Immature natural killer cell (primary cell): ENCODE data around the gene CRAT. TPM values are rescaled to one million over a fixed set of nuclear protein-coding genes. Genes with fewer than 3 reads are reported as not detected.

Experiments used
- DNase-seq, 3 donors: peaks; one replicate each; pipeline ENCODE4 v3.0.0; 2022; ENCODE audit warnings: mixed read lengths in 1 of 3
- H3K27ac Mint-ChIP-seq, 6 donors: one replicate each; pipeline ENCODE4 v1.8.0; 2020; ENCODE audit warnings: mixed read lengths in 6 of 6, mild to moderate bottlenecking in 5 of 6, inconsistent platforms in 4 of 6, moderate library complexity in 3 of 6
- H3K27me3 Mint-ChIP-seq, 3 donors: one replicate each; pipeline ENCODE4 v1.8.0; 2020 to 2021; ENCODE audit warnings: low read depth in 3 of 3, mild to moderate bottlenecking in 3 of 3, mixed read lengths in 3 of 3, moderate library complexity in 3 of 3, inconsistent platforms in 1 of 3
- H3K36me3 Mint-ChIP-seq, 3 donors: one replicate each; pipeline ENCODE4 v1.8.0; 2020; ENCODE audit warnings: mixed read lengths in 3 of 3, inconsistent platforms in 2 of 3, mild to moderate bottlenecking in 2 of 3
- H3K4me1 Mint-ChIP-seq, 2 donors: one replicate each; pipeline ENCODE4 v1.8.0; 2020; ENCODE audit warnings: inconsistent platforms in 2 of 2, mild to moderate bottlenecking in 2 of 2, mixed read lengths in 2 of 2, moderate library complexity in 1 of 2
- H3K4me3 Mint-ChIP-seq, 5 donors: one replicate each; pipeline ENCODE4 v1.8.0; 2020; ENCODE audit warnings: mild to moderate bottlenecking in 5 of 5, mixed read lengths in 5 of 5, inconsistent platforms in 3 of 5, moderate library complexity in 3 of 5
- H3K9me3 Mint-ChIP-seq, 6 donors: one replicate each; pipeline ENCODE4 v1.8.0; 2020; ENCODE audit warnings: mild to moderate bottlenecking in 6 of 6, mixed read lengths in 6 of 6, inconsistent platforms in 4 of 6, moderate library complexity in 3 of 6
- polyA plus RNA-seq, 3 donors: library from polyadenylated mRNA; unstranded; fragments of 300-500 nt; fragmentation: Illumina TruSeq; gene quantifications; one replicate each; pipeline ENCODE4 v1.2.3, GENCODE V29; 2021

Gene CRAT
- polyA plus RNA-seq, 3 donors from 2014 or later: 9.8 to 22.4 (median 16.7) TPM

GRCh38 chr9:129068110-129068509 lies 42.5 kb downstream of the CRAT start:
- Mint-ChIP-seq H3K27me3 (peaks cover 0 to 5% (median 0%) of the 10 kb centered on the region in 3 donors), H3K4me3 (peak overlapping the region in 1 of 5 donors; percentile 77), H3K9me3 (no peaks in the 10 kb centered on the region), H3K27ac (peak overlapping the region in 4 of 6 donors; percentile 71 to 88 (median 83)), H3K36me3 (peaks cover 5 to 12% (median 9%) of the 10 kb centered on the region in 3 donors), H3K4me1 (peaks cover 22 to 25% of the 10 kb centered on the region in 2 donors)
- no peak for DNase-seq

GRCh38 chr9:129064499-129064908 lies 46.1 kb downstream of the CRAT start:
- H3K9me3 Mint-ChIP-seq: no peaks in the 10 kb centered on the region
- H3K4me3 Mint-ChIP-seq: no peak overlapping the region
- H3K27ac Mint-ChIP-seq: no peak overlapping the region
- peaks cover 5 to 17% (median 13%) of the 10 kb centered on the region in 3 donors for H3K36me3 Mint-ChIP-seq
- DNase-seq: no peak
- peaks cover 0 to 5% (median 0%) of the 10 kb centered on the region in 3 donors for H3K27me3 Mint-ChIP-seq
- H3K4me1 Mint-ChIP-seq: peaks cover 14 to 15% of the 10 kb centered on the region in 2 donors

GRCh38 chr9:129063061-129063460 lies 47.5 kb downstream of the CRAT start:
- Mint-ChIP-seq H3K36me3 (peaks cover 5 to 20% (median 11%) of the 10 kb centered on the region in 3 donors), H3K4me1 (peaks cover 2 to 8% of the 10 kb centered on the region in 2 donors), H3K4me3 (no peak overlapping the region), H3K9me3 (no peaks in the 10 kb centered on the region), H3K27ac (no peak overlapping the region), H3K27me3 (peaks cover 0 to 2% (median 2%) of the 10 kb centered on the region in 3 donors)
- DNase-seq: no peak

DNA sequence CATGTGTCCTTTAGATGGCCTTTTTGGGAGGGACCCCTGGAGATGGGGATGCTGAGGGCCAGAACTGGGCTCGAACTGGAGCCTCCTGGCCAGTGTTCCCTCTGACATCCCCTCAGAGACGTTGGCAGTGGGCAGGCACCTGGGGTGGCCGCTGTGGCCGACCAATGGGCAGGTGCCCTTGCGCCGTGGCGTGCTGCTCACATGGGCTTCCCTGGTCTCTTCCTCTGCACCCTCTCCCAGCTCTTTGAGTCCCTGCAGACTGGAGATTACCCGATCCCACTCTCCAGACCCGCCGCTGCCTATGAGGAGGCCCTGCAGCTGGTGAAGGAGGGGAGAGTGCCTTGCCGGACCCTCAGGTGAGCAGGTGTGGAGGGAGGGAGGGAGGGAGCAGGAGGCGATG lies 49.6 kb downstream of the CRAT start:
- H3K27ac Mint-ChIP-seq: no peak overlapping the region
- peaks cover 5 to 20% (median 16%) of the 10 kb centered on the region in 3 donors for H3K36me3 Mint-ChIP-seq
- peaks cover 5 to 10% of the 10 kb centered on the region in 2 donors for H3K4me1 Mint-ChIP-seq
- no peak overlapping the region for H3K4me3 Mint-ChIP-seq
- H3K9me3 Mint-ChIP-seq: no peaks in the 10 kb centered on the region
- peaks cover 0 to 2% (median 2%) of the 10 kb centered on the region in 3 donors for H3K27me3 Mint-ChIP-seq
- no peak for DNase-seq

DNA sequence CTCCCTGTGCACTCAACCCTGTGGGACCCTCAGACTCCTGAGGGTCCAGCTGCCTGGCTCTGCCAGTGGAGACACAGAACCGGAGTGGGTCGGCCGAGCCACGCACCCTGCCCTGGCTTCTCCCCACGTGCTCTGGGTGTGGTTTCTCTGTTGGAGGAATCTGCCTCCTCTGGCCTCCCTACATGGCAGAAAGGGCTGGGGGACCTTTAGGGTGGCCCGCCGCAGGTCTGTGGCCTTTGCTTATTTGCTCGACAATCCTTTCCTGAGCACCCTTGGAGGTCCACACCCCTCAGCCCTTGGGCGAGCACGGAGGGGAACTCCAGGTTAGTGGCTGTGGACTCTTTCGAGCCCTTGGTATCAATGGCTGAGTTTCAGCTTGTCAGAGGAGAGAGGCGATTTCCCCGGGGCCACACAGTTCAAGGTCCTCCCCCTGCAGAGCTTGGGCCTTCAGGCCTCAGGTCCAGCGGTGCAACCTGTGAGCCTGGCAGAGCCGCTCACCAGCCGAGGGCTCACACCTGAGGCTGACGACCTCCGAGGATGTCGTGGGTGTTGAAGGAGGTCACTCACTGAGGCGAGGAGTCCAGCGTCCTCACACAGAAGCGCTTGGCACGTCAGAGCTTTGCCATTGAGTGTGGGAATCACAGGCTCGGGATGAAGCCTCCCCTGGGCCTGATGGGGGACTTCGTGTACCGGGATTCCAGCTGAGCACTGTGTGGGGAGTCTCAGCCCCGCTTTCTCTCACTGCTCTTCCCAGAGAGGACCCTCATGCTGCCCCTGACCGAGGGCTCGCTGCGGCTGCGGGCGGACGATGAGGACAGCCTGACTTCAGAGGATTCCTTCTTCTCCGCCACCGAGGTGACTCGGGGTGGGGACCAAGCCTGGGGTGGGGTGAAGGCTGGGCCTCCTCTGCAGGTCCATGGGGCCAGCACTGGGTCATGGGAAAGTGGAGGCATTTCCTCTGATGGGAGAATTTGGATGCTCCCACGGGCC lies 50.5 kb downstream of the CRAT start:
- Mint-ChIP-seq H3K9me3 (no peaks in the 10 kb centered on the region), H3K27me3 (peaks cover 0 to 2% (median 2%) of the 10 kb centered on the region in 3 donors), H3K36me3 (peaks cover 5 to 16% (median 14%) of the 10 kb centered on the region in 3 donors), H3K27ac (no peak overlapping the region), H3K4me3 (no peak overlapping the region), H3K4me1 (peaks cover 5 to 10% of the 10 kb centered on the region in 2 donors)
- DNase-seq: no peak

GRCh38 chr9:129058965-129059795 lies 51.4 kb downstream of the CRAT start:
- no peaks in the 10 kb centered on the region for H3K9me3 Mint-ChIP-seq
- H3K4me3 Mint-ChIP-seq: no peak overlapping the region
- H3K27ac Mint-ChIP-seq: no peak overlapping the region
- no peak for DNase-seq
- H3K27me3 Mint-ChIP-seq: peaks cover 0 to 2% (median 2%) of the 10 kb centered on the region in 3 donors
- peaks cover 5 to 10% of the 10 kb centered on the region in 2 donors for H3K4me1 Mint-ChIP-seq
- peaks cover 10 to 22% (median 20%) of the 10 kb centered on the region in 3 donors for H3K36me3 Mint-ChIP-seq

GRCh38 chr9:129054163-129054851 lies 56.3 kb downstream of the CRAT start:
- Mint-ChIP-seq H3K9me3 (no peaks in the 10 kb centered on the region), H3K27ac (no peak overlapping the region), H3K27me3 (peaks cover 0 to 3% (median 2%) of the 10 kb centered on the region in 3 donors), H3K4me1 (peaks cover 5 to 10% of the 10 kb centered on the region in 2 donors), H3K36me3 (peaks cover 5 to 13% (median 11%) of the 10 kb centered on the region in 3 donors), H3K4me3 (no peak overlapping the region)
- no peak for DNase-seq

DNA sequence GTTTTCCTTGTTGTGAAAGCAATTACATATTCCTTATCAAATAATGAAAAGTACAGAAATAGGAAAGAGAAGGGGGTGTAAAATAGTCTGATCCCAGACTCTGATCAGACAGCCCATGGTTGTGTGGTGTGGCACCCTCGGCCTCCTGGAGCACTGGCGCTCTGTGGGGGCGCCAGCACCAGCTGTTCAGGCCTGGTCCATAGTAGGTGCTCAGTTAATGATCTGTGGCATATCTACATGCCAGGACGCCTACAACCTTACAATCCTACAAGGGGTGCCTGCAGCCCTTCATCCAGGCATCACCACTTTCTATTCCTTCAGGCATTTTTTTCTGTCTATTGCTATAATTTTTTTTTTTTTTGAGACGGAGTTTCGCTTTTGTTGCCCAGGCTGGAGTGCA lies 57.6 kb downstream of the CRAT start:
- Mint-ChIP-seq H3K4me1 (peaks cover 3% of the 10 kb centered on the region in 2 donors), H3K36me3 (peaks cover 5 to 17% (median 7%) of the 10 kb centered on the region in 3 donors)

DNA sequence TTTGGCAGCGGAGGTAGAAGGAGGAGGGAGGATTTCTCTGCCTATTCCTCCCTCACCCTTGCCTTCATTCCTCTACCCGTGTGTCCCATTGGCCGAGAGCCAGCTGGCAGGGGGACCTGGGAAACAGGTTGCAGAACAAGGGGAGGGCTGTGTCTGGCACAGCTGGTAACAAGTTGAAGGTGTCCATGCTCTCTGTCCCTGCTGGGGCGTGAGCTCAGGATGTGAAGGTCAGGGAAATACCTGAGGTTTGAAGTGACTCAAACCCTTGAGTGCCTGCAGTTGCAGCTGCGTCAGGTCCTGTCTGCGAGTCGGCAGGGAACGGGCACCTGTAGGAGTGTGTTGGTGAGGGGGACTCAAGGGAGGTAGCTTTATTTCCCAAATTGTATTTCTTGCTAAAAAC lies 58.0 kb downstream of the CRAT start:
- Mint-ChIP-seq H3K9me3 (no peaks in the 10 kb centered on the region), H3K36me3 (peaks cover 5 to 13% (median 7%) of the 10 kb centered on the region in 3 donors), H3K27me3 (peaks cover 0 to 2% (median 0%) of the 10 kb centered on the region in 3 donors), H3K4me3 (no peak overlapping the region), H3K27ac (no peak overlapping the region), H3K4me1 (no peaks in the 10 kb centered on the region)
- DNase-seq: no peak

More for the DNA sequence above, 57.6 kb downstream of the CRAT start:
- no peaks in the 10 kb centered on the region for H3K9me3 Mint-ChIP-seq
- H3K27ac Mint-ChIP-seq: no peak overlapping the region
- H3K4me3 Mint-ChIP-seq: no peak overlapping the region
- no peak for DNase-seq
- peaks cover 0 to 2% (median 0%) of the 10 kb centered on the region in 3 donors for H3K27me3 Mint-ChIP-seq

Other genes starting within 250 kb of the CRAT start
- 10 to 100 TPM in 1 of 3 donors, 1 to 10 TPM in 2; 9.6 to 10.1 (median 10.0) TPM for gene KYAT1, start 228.8 kb downstream of the CRAT start, polyA plus RNA-seq
- gene LRRC8A, start 228.7 kb downstream of the CRAT start, polyA plus RNA-seq: 10 to 100 TPM; 29.3 to 98.2 (median 34.6) TPM
- gene PHYHD1, start 189.8 kb downstream of the CRAT start, polyA plus RNA-seq: 1 to 10 TPM; 2.7 to 7.1 (median 4.1) TPM
- 10 to 100 TPM in 1 of 3 donors, 1 to 10 TPM in 2; 9.5 to 18.0 (median 10.0) TPM for gene DOLK, start 163.2 kb downstream of the CRAT start, polyA plus RNA-seq
- 10 to 100 TPM; 12.2 to 31.8 (median 18.6) TPM for gene NUP188, start 163.1 kb downstream of the CRAT start, polyA plus RNA-seq
- 10 to 100 TPM; 20.4 to 42.2 (median 24.1) TPM for gene SH3GLB2, start 82.5 kb downstream of the CRAT start, polyA plus RNA-seq
- 1 to 10 TPM; 4.8 to 9.1 (median 6.9) TPM for gene MIGA2, start 74.2 kb downstream of the CRAT start, polyA plus RNA-seq
- 10 to 100 TPM in 2 of 3 donors, 1 to 10 TPM in 1; 9.0 to 13.1 (median 12.9) TPM for gene DOLPP1, start 29.7 kb downstream of the CRAT start, polyA plus RNA-seq
- 10 to 100 TPM; 16.8 to 19.1 (median 19.0) TPM for gene PTPA, start 622 bp upstream of the CRAT start, polyA plus RNA-seq
- gene IER5L, start 67.5 kb upstream of the CRAT start, polyA plus RNA-seq: 1 to 10 TPM in 1 of 3 donors, under 1 TPM in 2; 0.15 to 1.1 (median 0.16) TPM